ENCODE data around the gene ENC1. TPM values are rescaled to one million over a fixed set of nuclear protein-coding genes. Genes with fewer than 3 reads are reported as not detected.

Gene ENC1
- total RNA-seq, 1 donor from 2014 or later = 6.6 TPM

- ChIA-PET POLR2A (interaction anchor here (1.9 to 4.2 kb wide), 2 partner anchors 10 to 140 kb away, joined by 5 to 42 read pairs; partner anchors contain the start of gene ENC1), CTCF (interaction anchor here (1.0 to 1.1 kb wide), 2 partner anchors 10 to 12 kb away, joined by 3 read pairs; partner anchors contain the start of gene ENC1)
- intact Hi-C loops (cut with micrococcal nuclease) = loop anchor here (1.0 to 10.0 kb wide), 4 partner anchors 9 to 1214 kb away; partner anchors contain the start of gene HEXB
- ATAC-seq (ENCODE audit: low read depth) (no peak), DNase-seq (no peak)
- Mint-ChIP-seq H3K36me3 (ENCODE audit: low read depth) (peaks cover 5% of the 10 kb centered on the region), H3K27me3 (peaks cover 2% of the 10 kb centered on the region), H3K27ac (peak overlapping the region; percentile 50), H3K4me1 (peaks cover 33% of the 10 kb centered on the region), H3K9me3 (no peaks in the 10 kb centered on the region), H3K4me3 (no peak overlapping the region)
- no peak for TF ChIP-seq CTCF (IDR thresholded peaks at IDR 0.05)
These were observed 10.0 kb downstream of the ENC1 start for GRCh38 chr5:74630453-74631066.

GRCh38 chr5:74629326-74629725, 11.2 kb downstream of the ENC1 start:
- Mint-ChIP-seq H3K9me3 (no peaks in the 10 kb centered on the region), H3K4me1 (peaks cover 33% of the 10 kb centered on the region), H3K36me3 (ENCODE audit: low read depth) (peaks cover 2% of the 10 kb centered on the region), H3K27me3 (peaks cover 2% of the 10 kb centered on the region), H3K4me3 (no peak overlapping the region), H3K27ac (no peak overlapping the region)
- intact Hi-C loops (cut with micrococcal nuclease) = no loop called here
- ChIA-PET CTCF (interaction anchor here (0.8 to 1.1 kb wide), 2 partner anchors 11 to 14 kb away, joined by 3 read pairs; partner anchors contain the start of gene ENC1), POLR2A (interaction anchor here (4.2 kb wide), 1 partner anchor 11 kb away, joined by 42 read pairs; the partner anchor contains the start of gene ENC1)
- ATAC-seq (ENCODE audit: low read depth) (no peak), DNase-seq (no peak)
- no peak for TF ChIP-seq CTCF (IDR thresholded peaks at IDR 0.05)

GRCh38 chr5:74628359-74628758, 12.2 kb downstream of the ENC1 start:
- POLR2A ChIA-PET = interaction anchor here (0.6 kb wide), 1 partner anchor 32 kb away, joined by 10 read pairs; no protein-coding TSS in a partner anchor
- Mint-ChIP-seq H3K27me3 (peaks cover 2% of the 10 kb centered on the region), H3K27ac (no peak overlapping the region), H3K36me3 (ENCODE audit: low read depth) (peaks cover 2% of the 10 kb centered on the region), H3K4me1 (peaks cover 31% of the 10 kb centered on the region), H3K4me3 (no peak overlapping the region), H3K9me3 (no peaks in the 10 kb centered on the region)
- intact Hi-C loops (cut with micrococcal nuclease) = no loop called here
- CTCF ChIA-PET = interaction anchor here (1.1 kb wide), 1 partner anchor 726 kb away, joined by 4 read pairs; no protein-coding TSS in a partner anchor
- ATAC-seq (ENCODE audit: low read depth) = no peak
- no peak for DNase-seq
- TF ChIP-seq CTCF (IDR thresholded peaks at IDR 0.05) = no peak

- ATAC-seq (ENCODE audit: low read depth) (no peak), DNase-seq (no peak)
- no peak for TF ChIP-seq CTCF (IDR thresholded peaks at IDR 0.05)
- Mint-ChIP-seq H3K27ac (no peak overlapping the region), H3K9me3 (no peaks in the 10 kb centered on the region), H3K4me3 (no peak overlapping the region), H3K27me3 (peaks cover 4% of the 10 kb centered on the region), H3K36me3 (ENCODE audit: low read depth) (peaks cover 2% of the 10 kb centered on the region), H3K4me1 (peaks cover 28% of the 10 kb centered on the region)
- CTCF ChIA-PET = interaction anchor here (1.1 kb wide), 1 partner anchor 726 kb away, joined by 4 read pairs; no protein-coding TSS in a partner anchor
- POLR2A ChIA-PET = interaction anchor here (0.6 to 1.9 kb wide), 2 partner anchors 12 to 31 kb away, joined by 5 to 10 read pairs; partner anchors contain the start of gene ENC1
- intact Hi-C loops (cut with micrococcal nuclease) = no loop called here
These were observed 12.8 kb downstream of the ENC1 start for GRCh38 chr5:74627646-74628279.

All from activated B cell treated with CpG ODN at 0.5 μM for 24 hours (primary cell).